DOHH2 (cell line): ENCODE data around the gene PITPNC1.

Source experiments
- H3F3A ChIP-seq: fragments of 200-600 bp; sonication (generic), shearing (Covaris generic); 2 replicates; pipeline ENCODE4 v1.6.0; 2016; ENCODE audit warnings: antibody characterized with exemption, mild to moderate bottlenecking; ENCODE audit not compliant: control insufficient read depth, insufficient read depth
- H3K27ac ChIP-seq: fragments of 200-600 bp; sonication (generic); 2 replicates; pipeline ENCODE4 v1.5.1; 2014; ENCODE audit warnings: low read depth, mild to moderate bottlenecking, low read length, moderate library complexity
- H3K27me3 ChIP-seq: fragments of 200-600 bp; sonication (generic); 2 replicates; pipeline ENCODE4 v1.6.1; 2014; ENCODE audit warnings: mild to moderate bottlenecking, low read length, mixed read lengths; ENCODE audit not compliant: control insufficient read depth
- H3K36me3 ChIP-seq: fragments of 200-600 bp; sonication (generic); 2 replicates; pipeline ENCODE4 v1.6.1; 2014; ENCODE audit warnings: mild to moderate bottlenecking, low read length, moderate library complexity, mixed read lengths; ENCODE audit not compliant: control insufficient read depth
- H3K4me1 ChIP-seq: fragments of 200-600 bp; sonication (generic); 2 replicates; pipeline ENCODE4 v1.6.1; 2014; ENCODE audit warnings: mild to moderate bottlenecking, low read length, mixed read lengths; ENCODE audit not compliant: control insufficient read depth
- H3K4me2 ChIP-seq: fragments of 200-600 bp; sonication (generic); 2 replicates; pipeline ENCODE4 v1.6.0; 2014; ENCODE audit warnings: mild to moderate bottlenecking, low read length, moderate library complexity
- H3K4me3 ChIP-seq: fragments of 200-600 bp; sonication (generic); 2 replicates; pipeline ENCODE4 v1.5.1; 2014; ENCODE audit warnings: mild to moderate bottlenecking, low read length, mixed read lengths
- H3K79me2 ChIP-seq: fragments of 200-600 bp; sonication (generic); 2 replicates; pipeline ENCODE4 v1.6.1; 2014; ENCODE audit warnings: mild to moderate bottlenecking, low read length, mixed read lengths; ENCODE audit not compliant: control insufficient read depth
- H3K9me2 ChIP-seq: fragments of 200-600 bp; sonication (generic); replicated peaks from 2 replicates; pipeline ENCODE4 v1.6.1; 2014; ENCODE audit warnings: mild to moderate bottlenecking, low read length, mixed read lengths; ENCODE audit not compliant: control insufficient read depth
- H3K9me3 ChIP-seq: fragments of 200-600 bp; sonication (generic); 2 replicates; pipeline ENCODE4 v1.6.1; 2014; ENCODE audit warnings: antibody characterized with exemption, low read length, mixed read lengths; ENCODE audit not compliant: control insufficient read depth, insufficient read depth
- H4K20me1 ChIP-seq: fragments of 200-600 bp; sonication (generic); 2 replicates; pipeline ENCODE4 v1.6.0; 2014; ENCODE audit warnings: low read depth, mild to moderate bottlenecking, antibody characterized with exemption, low read length, moderate library complexity; ENCODE audit not compliant: control insufficient read depth, insufficient read depth
- EZH2phosphoT487 ChIP-seq: fragments of 200-600 bp; sonication (generic); IDR thresholded peaks from 2 replicates; pipeline ENCODE4 v1.6.1; 2017; ENCODE audit warnings: borderline replicate concordance, mild to moderate bottlenecking, antibody characterized with exemption, low read length, moderate library complexity, mixed read lengths
- TF ChIP-seq, protein P1 (sequence below): fragments of 200-600 bp; sonication (generic); IDR thresholded peaks from one replicate; pipeline ENCODE4 v1.5.1; 2014; ENCODE audit warnings: antibody characterized with exemption, mild to moderate bottlenecking, low read depth, low read length; ENCODE audit not compliant: poor library complexity, severe bottlenecking

The PITPNC1 gene

GRCh38 chr17:67617304-67617899, 240.3 kb downstream of the PITPNC1 start:
- no peaks in the 10 kb centered on the region for H4K20me1 ChIP-seq
- H3K27ac ChIP-seq = no peak overlapping the region
- H3K9me2 ChIP-seq = no peaks in the 10 kb centered on the region
- H3K4me2 ChIP-seq = no peak overlapping the region
- no peaks in the 10 kb centered on the region for H3F3A ChIP-seq
- H3K36me3 ChIP-seq = no peaks in the 10 kb centered on the region
- no peaks in the 10 kb centered on the region for H3K27me3 ChIP-seq
- no peaks in the 10 kb centered on the region for H3K4me1 ChIP-seq
- no peak overlapping the region for H3K4me3 ChIP-seq
- TF ChIP-seq, protein P1, sequence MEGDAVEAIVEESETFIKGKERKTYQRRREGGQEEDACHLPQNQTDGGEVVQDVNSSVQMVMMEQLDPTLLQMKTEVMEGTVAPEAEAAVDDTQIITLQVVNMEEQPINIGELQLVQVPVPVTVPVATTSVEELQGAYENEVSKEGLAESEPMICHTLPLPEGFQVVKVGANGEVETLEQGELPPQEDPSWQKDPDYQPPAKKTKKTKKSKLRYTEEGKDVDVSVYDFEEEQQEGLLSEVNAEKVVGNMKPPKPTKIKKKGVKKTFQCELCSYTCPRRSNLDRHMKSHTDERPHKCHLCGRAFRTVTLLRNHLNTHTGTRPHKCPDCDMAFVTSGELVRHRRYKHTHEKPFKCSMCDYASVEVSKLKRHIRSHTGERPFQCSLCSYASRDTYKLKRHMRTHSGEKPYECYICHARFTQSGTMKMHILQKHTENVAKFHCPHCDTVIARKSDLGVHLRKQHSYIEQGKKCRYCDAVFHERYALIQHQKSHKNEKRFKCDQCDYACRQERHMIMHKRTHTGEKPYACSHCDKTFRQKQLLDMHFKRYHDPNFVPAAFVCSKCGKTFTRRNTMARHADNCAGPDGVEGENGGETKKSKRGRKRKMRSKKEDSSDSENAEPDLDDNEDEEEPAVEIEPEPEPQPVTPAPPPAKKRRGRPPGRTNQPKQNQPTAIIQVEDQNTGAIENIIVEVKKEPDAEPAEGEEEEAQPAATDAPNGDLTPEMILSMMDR = no peak
- no peak for TF ChIP-seq EZH2phosphoT487
- no peaks in the 10 kb centered on the region for H3K9me3 ChIP-seq
- no peaks in the 10 kb centered on the region for H3K79me2 ChIP-seq

DNA sequence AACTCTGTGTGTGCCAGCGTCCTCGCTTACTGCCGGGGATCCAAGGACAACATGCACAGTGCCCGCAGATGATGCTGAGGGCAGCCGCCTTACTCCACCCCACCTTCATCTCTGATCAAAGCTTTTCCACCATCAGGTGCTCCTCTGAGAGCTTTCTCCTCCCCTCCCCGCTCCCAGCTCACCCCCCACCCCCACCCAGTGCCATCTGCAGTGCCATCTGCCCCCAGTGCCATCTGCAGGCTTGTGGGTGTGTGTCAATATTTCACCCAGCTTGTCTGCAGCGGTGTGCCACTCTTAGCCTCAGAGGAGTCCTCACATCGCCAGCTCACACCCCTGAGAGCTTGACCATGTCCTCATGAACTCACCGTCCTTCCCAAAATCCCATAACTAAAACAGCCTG, 242.5 kb downstream of the PITPNC1 start:
- no peak for TF ChIP-seq EZH2phosphoT487
- TF ChIP-seq, protein P1 = no peak
- no peaks in the 10 kb centered on the region for H3K79me2 ChIP-seq
- H3K9me3 ChIP-seq = no peaks in the 10 kb centered on the region
- no peaks in the 10 kb centered on the region for H3K27me3 ChIP-seq
- H4K20me1 ChIP-seq = no peaks in the 10 kb centered on the region
- H3K9me2 ChIP-seq = no peaks in the 10 kb centered on the region
- H3K36me3 ChIP-seq = no peaks in the 10 kb centered on the region
- no peaks in the 10 kb centered on the region for H3K4me1 ChIP-seq
- no peak overlapping the region for H3K4me2 ChIP-seq
- no peak overlapping the region for H3K27ac ChIP-seq
- H3K4me3 ChIP-seq = no peak overlapping the region
- no peaks in the 10 kb centered on the region for H3F3A ChIP-seq

DNA sequence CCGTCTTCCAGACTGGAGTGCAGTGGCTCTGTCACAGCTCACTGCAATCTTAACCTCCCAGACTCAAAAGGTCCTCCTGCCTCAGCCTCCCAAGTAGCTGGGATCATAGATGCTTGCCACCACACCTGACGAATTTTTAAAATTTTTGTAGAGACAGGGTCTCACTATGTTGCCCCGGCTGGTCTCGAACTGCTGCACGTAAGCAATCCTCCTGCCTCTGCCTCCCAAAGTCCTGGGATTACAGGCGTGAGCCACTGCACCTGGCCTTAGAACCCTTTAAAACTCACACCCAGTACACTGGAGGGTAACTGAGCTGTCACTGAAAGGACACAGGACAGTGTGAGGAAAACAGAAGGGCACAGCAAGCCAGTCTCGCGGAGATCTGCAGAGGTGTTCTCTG, 243.0 kb downstream of the PITPNC1 start:
- no peak overlapping the region for H3K4me3 ChIP-seq
- H3F3A ChIP-seq = no peaks in the 10 kb centered on the region
- H3K9me2 ChIP-seq = no peaks in the 10 kb centered on the region
- H3K4me1 ChIP-seq = no peaks in the 10 kb centered on the region
- H4K20me1 ChIP-seq = no peaks in the 10 kb centered on the region
- H3K27me3 ChIP-seq = no peaks in the 10 kb centered on the region
- H3K4me2 ChIP-seq = no peak overlapping the region
- TF ChIP-seq, protein P1 = no peak
- TF ChIP-seq EZH2phosphoT487 = no peak
- no peaks in the 10 kb centered on the region for H3K9me3 ChIP-seq
- H3K36me3 ChIP-seq = no peaks in the 10 kb centered on the region
- H3K27ac ChIP-seq = no peak overlapping the region
- H3K79me2 ChIP-seq = no peaks in the 10 kb centered on the region

GRCh38 chr17:67620636-67621035, 243.6 kb downstream of the PITPNC1 start:
- no peaks in the 10 kb centered on the region for H3K9me2 ChIP-seq
- H3K4me3 ChIP-seq = no peak overlapping the region
- TF ChIP-seq EZH2phosphoT487 = no peak
- TF ChIP-seq, protein P1 = no peak
- no peaks in the 10 kb centered on the region for H3K79me2 ChIP-seq
- H3K9me3 ChIP-seq = no peaks in the 10 kb centered on the region
- H3K36me3 ChIP-seq = no peaks in the 10 kb centered on the region
- no peaks in the 10 kb centered on the region for H3K27me3 ChIP-seq
- no peaks in the 10 kb centered on the region for H3F3A ChIP-seq
- no peak overlapping the region for H3K27ac ChIP-seq
- H3K4me2 ChIP-seq = no peak overlapping the region
- no peaks in the 10 kb centered on the region for H3K4me1 ChIP-seq
- no peaks in the 10 kb centered on the region for H4K20me1 ChIP-seq
